Measurements from ENCODE around the gene CPEB1.

Gene CPEB1

DNA sequence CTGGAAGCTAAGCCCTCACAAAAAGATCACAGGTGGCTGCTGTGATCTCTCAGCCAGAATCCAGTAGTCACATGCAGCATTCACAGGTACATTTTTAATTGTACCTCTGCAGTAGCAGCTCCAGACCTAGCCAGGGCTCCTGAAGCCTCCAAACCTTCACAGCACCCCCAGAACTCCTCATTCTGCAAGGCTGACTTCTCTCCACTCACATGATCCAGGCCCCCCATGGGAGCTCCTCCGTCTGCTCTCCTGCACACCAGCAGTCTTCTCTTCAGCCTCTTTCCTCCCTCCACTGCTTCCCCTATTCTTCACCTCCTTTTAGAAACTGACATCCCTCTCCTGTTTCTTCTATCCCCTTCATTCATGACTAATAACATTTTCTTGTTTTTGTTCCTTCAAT, 13.2 kb upstream of the CPEB1 start:
- H3K4me2 ChIP-seq (ENCODE audit: low read depth, low read length, poor library complexity, severe bottlenecking): no peak overlapping the region
- H3K79me2 ChIP-seq (ENCODE audit: insufficient read depth, low read length): no peaks in the 10 kb centered on the region
- no peaks in the 10 kb centered on the region for H4K20me1 ChIP-seq (ENCODE audit: low read depth, low read length)
- no peaks in the 10 kb centered on the region for H3K27me3 ChIP-seq (ENCODE audit: low read length)
- TF ChIP-seq, protein P1, sequence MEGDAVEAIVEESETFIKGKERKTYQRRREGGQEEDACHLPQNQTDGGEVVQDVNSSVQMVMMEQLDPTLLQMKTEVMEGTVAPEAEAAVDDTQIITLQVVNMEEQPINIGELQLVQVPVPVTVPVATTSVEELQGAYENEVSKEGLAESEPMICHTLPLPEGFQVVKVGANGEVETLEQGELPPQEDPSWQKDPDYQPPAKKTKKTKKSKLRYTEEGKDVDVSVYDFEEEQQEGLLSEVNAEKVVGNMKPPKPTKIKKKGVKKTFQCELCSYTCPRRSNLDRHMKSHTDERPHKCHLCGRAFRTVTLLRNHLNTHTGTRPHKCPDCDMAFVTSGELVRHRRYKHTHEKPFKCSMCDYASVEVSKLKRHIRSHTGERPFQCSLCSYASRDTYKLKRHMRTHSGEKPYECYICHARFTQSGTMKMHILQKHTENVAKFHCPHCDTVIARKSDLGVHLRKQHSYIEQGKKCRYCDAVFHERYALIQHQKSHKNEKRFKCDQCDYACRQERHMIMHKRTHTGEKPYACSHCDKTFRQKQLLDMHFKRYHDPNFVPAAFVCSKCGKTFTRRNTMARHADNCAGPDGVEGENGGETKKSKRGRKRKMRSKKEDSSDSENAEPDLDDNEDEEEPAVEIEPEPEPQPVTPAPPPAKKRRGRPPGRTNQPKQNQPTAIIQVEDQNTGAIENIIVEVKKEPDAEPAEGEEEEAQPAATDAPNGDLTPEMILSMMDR (IDR thresholded peaks at IDR 0.05; ENCODE audit: insufficient read depth, low read length, poor library complexity, severe bottlenecking): no peak
- no peak overlapping the region for H2AFZ ChIP-seq (ENCODE audit: low read depth, low read length, severe bottlenecking)
- no peak overlapping the region for H3K27ac ChIP-seq (ENCODE audit: low read depth, low read length)
- H3K9ac ChIP-seq (ENCODE audit: low read length): no peak overlapping the region
- no peak overlapping the region for H3K4me3 ChIP-seq (ENCODE audit: insufficient read depth, low read length, poor library complexity, severe bottlenecking)
- H3F3A ChIP-seq (ENCODE audit: insufficient read depth): no peaks in the 10 kb centered on the region
- H3K9me2 ChIP-seq (replicated peaks; ENCODE audit: insufficient read depth, low read length): no peaks in the 10 kb centered on the region
- no peaks in the 10 kb centered on the region for H3K9me3 ChIP-seq (ENCODE audit: insufficient read depth, low read length)
- no peaks in the 10 kb centered on the region for H3K36me3 ChIP-seq (ENCODE audit: low read length)

DNA sequence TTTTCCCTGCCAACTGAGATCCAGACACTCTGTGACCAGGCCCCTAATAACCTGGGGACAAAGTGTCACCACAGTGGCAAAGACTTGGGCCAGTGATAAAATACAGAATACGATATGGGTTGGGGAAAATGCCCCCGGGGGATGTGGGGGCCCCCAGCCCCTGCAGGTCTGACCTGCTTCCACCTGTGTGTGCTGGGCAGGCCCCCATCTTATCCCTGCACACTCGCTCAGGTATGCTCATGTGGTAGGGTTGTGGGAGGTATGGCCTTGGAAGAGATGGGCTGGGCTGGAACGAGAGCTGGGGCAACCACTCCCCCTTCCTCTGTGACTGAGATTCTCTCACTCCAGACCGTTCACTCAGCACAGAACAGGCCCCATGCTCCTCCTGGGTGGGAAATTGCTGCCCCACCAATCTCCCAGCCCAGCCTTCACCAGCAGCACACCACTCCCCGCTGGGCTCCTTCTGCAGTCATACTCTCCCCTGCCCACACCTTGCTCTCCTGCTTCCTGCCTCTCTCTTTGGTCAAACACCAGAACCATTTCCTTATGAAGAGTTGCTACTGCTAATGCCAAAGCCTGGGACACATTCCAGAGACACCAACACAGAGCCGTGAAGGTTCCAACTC, 9.6 kb upstream of the CPEB1 start:
- Histone ChIP-seq H2AFZ (ENCODE audit: low read depth, low read length, severe bottlenecking) (no peak overlapping the region), H3K4me2 (ENCODE audit: low read depth, low read length, poor library complexity, severe bottlenecking) (no peak overlapping the region), H3K9ac (ENCODE audit: low read length) (no peak overlapping the region), H3K9me3 (ENCODE audit: insufficient read depth, low read length) (no peaks in the 10 kb centered on the region), H4K20me1 (ENCODE audit: low read depth, low read length) (no peaks in the 10 kb centered on the region), H3K36me3 (ENCODE audit: low read length) (no peaks in the 10 kb centered on the region), H3K79me2 (ENCODE audit: insufficient read depth, low read length) (no peaks in the 10 kb centered on the region), H3K27ac (ENCODE audit: low read depth, low read length) (no peak overlapping the region), H3K27me3 (ENCODE audit: low read length) (no peaks in the 10 kb centered on the region), H3F3A (ENCODE audit: insufficient read depth) (no peaks in the 10 kb centered on the region), H3K4me3 (ENCODE audit: insufficient read depth, low read length, poor library complexity, severe bottlenecking) (no peak overlapping the region), H3K9me2 (replicated peaks; ENCODE audit: insufficient read depth, low read length) (no peaks in the 10 kb centered on the region)
- no peak for TF ChIP-seq EZH2phosphoT487 (conservative IDR thresholded peaks at IDR 0.05; ENCODE audit: low read length)
- TF ChIP-seq, protein P1 (IDR thresholded peaks at IDR 0.05; ENCODE audit: insufficient read depth, low read length, poor library complexity, severe bottlenecking): no peak

DNA sequence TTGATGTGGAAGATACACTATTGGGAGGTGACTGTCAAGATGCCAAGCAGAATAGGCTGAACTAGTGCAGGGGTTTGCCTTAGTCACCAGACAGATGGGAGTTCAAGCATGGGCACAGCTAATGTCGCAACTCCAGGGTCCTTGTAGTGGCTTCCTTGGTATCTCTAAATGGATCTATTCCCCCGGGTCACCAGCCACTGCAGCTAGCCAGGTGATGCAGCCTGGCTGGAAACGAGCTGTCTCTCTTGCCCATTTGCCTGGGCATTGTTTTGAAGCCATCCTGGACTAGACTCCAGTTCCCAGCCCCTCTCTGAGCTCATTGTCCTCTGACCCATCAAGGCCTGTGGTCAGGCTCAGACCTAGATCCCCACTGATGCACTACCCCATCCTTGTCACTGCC, 8.4 kb upstream of the CPEB1 start:
- TF ChIP-seq EZH2phosphoT487 (conservative IDR thresholded peaks at IDR 0.05; ENCODE audit: low read length): no peak
- TF ChIP-seq, protein P1 (IDR thresholded peaks at IDR 0.05; ENCODE audit: insufficient read depth, low read length, poor library complexity, severe bottlenecking): no peak
- H3K4me3 ChIP-seq (ENCODE audit: insufficient read depth, low read length, poor library complexity, severe bottlenecking): no peak overlapping the region
- H3F3A ChIP-seq (ENCODE audit: insufficient read depth): no peaks in the 10 kb centered on the region
- H2AFZ ChIP-seq (ENCODE audit: low read depth, low read length, severe bottlenecking): no peak overlapping the region
- H3K9me3 ChIP-seq (ENCODE audit: insufficient read depth, low read length): no peaks in the 10 kb centered on the region
- no peaks in the 10 kb centered on the region for H4K20me1 ChIP-seq (ENCODE audit: low read depth, low read length)
- no peaks in the 10 kb centered on the region for H3K27me3 ChIP-seq (ENCODE audit: low read length)
- H3K79me2 ChIP-seq (ENCODE audit: insufficient read depth, low read length): no peaks in the 10 kb centered on the region
- H3K36me3 ChIP-seq (ENCODE audit: low read length): no peaks in the 10 kb centered on the region
- no peak overlapping the region for H3K27ac ChIP-seq (ENCODE audit: low read depth, low read length)
- no peaks in the 10 kb centered on the region for H3K9me2 ChIP-seq (replicated peaks; ENCODE audit: insufficient read depth, low read length)
- no peak overlapping the region for H3K9ac ChIP-seq (ENCODE audit: low read length)
- no peak overlapping the region for H3K4me2 ChIP-seq (ENCODE audit: low read depth, low read length, poor library complexity, severe bottlenecking)

Data from SU-DHL-6 (cell line).